ENCODE measurements around the gene PCSK5. TPM values are rescaled to one million over a fixed set of nuclear protein-coding genes. Genes with fewer than 3 reads are reported as not detected.
A peak's percentile ranks its signal among the peaks of the same experiment; 100 is the strongest.

PCSK5 gene
- total RNA-seq, 2 experiments from 2014 or later: 0.76 TPM; not detected in 1

DNA sequence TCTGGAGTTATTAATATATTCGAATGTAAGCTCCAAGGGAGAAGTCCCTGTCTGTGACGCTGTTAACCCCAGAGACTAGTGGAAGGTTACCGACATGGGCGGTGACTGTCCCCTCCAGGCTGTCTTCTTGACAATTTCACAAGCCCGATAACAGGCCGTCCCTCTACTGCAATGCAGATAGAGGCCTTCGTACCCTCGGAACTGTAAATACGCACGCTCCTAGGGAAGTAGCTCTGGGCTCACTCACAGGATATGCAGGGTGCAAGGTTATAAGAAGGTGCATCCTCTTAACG is 504.4 kb downstream of the PCSK5 start:
- no peak for TF ChIP-seq EZH2phosphoT487 (IDR thresholded peaks at IDR 0.05; ENCODE audit: borderline replicate concordance, low read depth, low read length)
- TF ChIP-seq, protein P1, sequence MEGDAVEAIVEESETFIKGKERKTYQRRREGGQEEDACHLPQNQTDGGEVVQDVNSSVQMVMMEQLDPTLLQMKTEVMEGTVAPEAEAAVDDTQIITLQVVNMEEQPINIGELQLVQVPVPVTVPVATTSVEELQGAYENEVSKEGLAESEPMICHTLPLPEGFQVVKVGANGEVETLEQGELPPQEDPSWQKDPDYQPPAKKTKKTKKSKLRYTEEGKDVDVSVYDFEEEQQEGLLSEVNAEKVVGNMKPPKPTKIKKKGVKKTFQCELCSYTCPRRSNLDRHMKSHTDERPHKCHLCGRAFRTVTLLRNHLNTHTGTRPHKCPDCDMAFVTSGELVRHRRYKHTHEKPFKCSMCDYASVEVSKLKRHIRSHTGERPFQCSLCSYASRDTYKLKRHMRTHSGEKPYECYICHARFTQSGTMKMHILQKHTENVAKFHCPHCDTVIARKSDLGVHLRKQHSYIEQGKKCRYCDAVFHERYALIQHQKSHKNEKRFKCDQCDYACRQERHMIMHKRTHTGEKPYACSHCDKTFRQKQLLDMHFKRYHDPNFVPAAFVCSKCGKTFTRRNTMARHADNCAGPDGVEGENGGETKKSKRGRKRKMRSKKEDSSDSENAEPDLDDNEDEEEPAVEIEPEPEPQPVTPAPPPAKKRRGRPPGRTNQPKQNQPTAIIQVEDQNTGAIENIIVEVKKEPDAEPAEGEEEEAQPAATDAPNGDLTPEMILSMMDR (conservative IDR thresholded peaks at IDR 0.05; ENCODE audit: low read length): no peak
- peaks cover 24% of the 10 kb centered on the region for H3K4me1 ChIP-seq (ENCODE audit: insufficient read depth, low read length, poor library complexity, severe bottlenecking)
- H3K36me3 ChIP-seq (ENCODE audit: insufficient read depth, low read length): peaks cover 27% of the 10 kb centered on the region
- ChIA-PET POLR2A (interaction anchor here (0.5 to 5.2 kb wide), 19 partner anchors 7 to 1309 kb away, joined by 3 to 74 read pairs (median 4); no protein-coding TSS in a partner anchor), CTCF (ENCODE audit: unreplicated experiment) (interaction anchor here (0.5 to 2.1 kb wide), 7 partner anchors 8 to 1950 kb away, joined by 3 to 6 read pairs (median 4); no protein-coding TSS in a partner anchor)
- no peaks in the 10 kb centered on the region for H3K9me2 ChIP-seq (ENCODE audit: insufficient read depth, low read length)
- peaks cover 13% of the 10 kb centered on the region for H3K9me3 ChIP-seq (ENCODE audit: low read length)
- peak overlapping the region; percentile 82 for H3K4me3 ChIP-seq (ENCODE audit: low read depth, low read length, poor library complexity, severe bottlenecking)
- H3K4me2 ChIP-seq (ENCODE audit: low read length): peak overlapping the region; percentile 92
- peak; percentile 72 for DNase-seq (ENCODE audit: low spot score)
- peaks cover 32% of the 10 kb centered on the region for H3K79me2 ChIP-seq (ENCODE audit: insufficient read depth, low read depth, low read length)
- peak overlapping the region; percentile 90 for H2AFZ ChIP-seq (ENCODE audit: low read length)
- peak overlapping the region; percentile 77 for H3K27ac ChIP-seq (ENCODE audit: low read depth, low read length, poor library complexity, severe bottlenecking)
- no TSS peak for BruUV-seq (replicated peaks)
- intact Hi-C loops (cut with micrococcal nuclease; ENCODE audit: unreplicated experiment): loop anchor here (2.0 to 10.0 kb wide), 3 partner anchors 52 to 1440 kb away; partner anchors contain the start of genes C9orf40 and VPS13A
- H4K20me1 ChIP-seq (ENCODE audit: insufficient read depth, low read length): no peaks in the 10 kb centered on the region

DNA sequence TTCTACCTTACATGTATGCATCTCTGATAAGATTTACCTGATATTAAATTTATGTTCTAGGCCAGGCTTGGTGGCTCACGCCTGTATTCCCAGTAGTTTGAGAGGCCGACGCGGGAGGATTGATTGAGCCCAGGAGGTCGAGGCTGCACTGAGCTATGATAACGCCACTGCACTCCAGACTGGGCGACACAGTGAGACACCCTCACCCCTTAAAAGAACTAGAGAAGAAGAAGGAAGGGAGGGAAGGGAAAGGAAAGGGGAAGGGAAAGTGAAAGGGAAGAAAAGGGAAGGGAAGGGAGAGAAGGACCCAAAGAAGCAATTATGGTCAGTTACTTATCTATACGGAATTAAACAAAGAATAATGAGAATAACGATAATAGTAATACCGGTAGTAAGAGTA is 504.9 kb downstream of the PCSK5 start:
- no peak for DNase-seq (ENCODE audit: low spot score)
- Histone ChIP-seq H4K20me1 (ENCODE audit: insufficient read depth, low read length) (no peaks in the 10 kb centered on the region), H3K79me2 (ENCODE audit: insufficient read depth, low read depth, low read length) (peaks cover 29% of the 10 kb centered on the region), H2AFZ (ENCODE audit: low read length) (peak overlapping the region; percentile 90), H3K9me2 (ENCODE audit: insufficient read depth, low read length) (no peaks in the 10 kb centered on the region), H3K36me3 (ENCODE audit: insufficient read depth, low read length) (peaks cover 23% of the 10 kb centered on the region), H3K4me1 (ENCODE audit: insufficient read depth, low read length, poor library complexity, severe bottlenecking) (peaks cover 24% of the 10 kb centered on the region), H3K9me3 (ENCODE audit: low read length) (peaks cover 13% of the 10 kb centered on the region), H3K4me3 (ENCODE audit: low read depth, low read length, poor library complexity, severe bottlenecking) (peak overlapping the region; percentile 82), H3K4me2 (ENCODE audit: low read length) (peak overlapping the region; percentile 92), H3K27ac (ENCODE audit: low read depth, low read length, poor library complexity, severe bottlenecking) (peak overlapping the region; percentile 77)
- POLR2A ChIA-PET: interaction anchor here (1.0 to 5.2 kb wide), 8 partner anchors 9 to 343 kb away, joined by 3 to 74 read pairs (median 10); no protein-coding TSS in a partner anchor
- TF ChIP-seq, protein P1 (conservative IDR thresholded peaks at IDR 0.05; ENCODE audit: low read length): no peak
- TF ChIP-seq EZH2phosphoT487 (IDR thresholded peaks at IDR 0.05; ENCODE audit: borderline replicate concordance, low read depth, low read length): no peak
- intact Hi-C loops (cut with micrococcal nuclease; ENCODE audit: unreplicated experiment): loop anchor here (2.0 to 10.0 kb wide), 2 partner anchors 51 to 1441 kb away; partner anchors contain the start of gene C9orf40
- CTCF ChIA-PET (ENCODE audit: unreplicated experiment): interaction anchor here (0.5 to 1.8 kb wide), 6 partner anchors 7 to 1951 kb away, joined by 3 to 5 read pairs (median 4); no protein-coding TSS in a partner anchor
- BruUV-seq (replicated peaks): no TSS peak

DNA sequence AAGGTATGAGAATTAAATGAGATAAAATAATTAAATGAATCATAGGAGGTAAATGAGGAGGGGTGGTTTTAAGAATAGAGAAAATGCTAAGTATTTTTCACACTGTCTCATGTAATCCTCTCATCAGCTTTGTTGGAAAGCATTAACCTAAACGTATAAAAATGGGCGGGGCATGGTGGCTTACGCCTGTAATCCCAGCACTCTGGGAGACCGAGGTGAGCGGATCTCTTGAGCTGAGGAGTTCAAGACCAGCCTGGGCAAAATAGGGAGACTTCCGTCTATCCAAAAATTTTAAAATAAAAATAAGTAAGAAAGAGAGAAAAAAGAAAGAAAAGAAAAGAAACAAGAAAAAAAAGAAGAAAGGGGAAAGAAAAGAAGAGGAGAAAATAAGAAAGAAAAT is 505.7 kb downstream of the PCSK5 start:
- BruUV-seq (replicated peaks): no TSS peak
- H2AFZ ChIP-seq (ENCODE audit: low read length): peak overlapping the region; percentile 90; the same call in 1 of the 2 replicates
- H3K9me2 ChIP-seq (ENCODE audit: insufficient read depth, low read length): no peaks in the 10 kb centered on the region
- peaks cover 25% of the 10 kb centered on the region for H3K79me2 ChIP-seq (ENCODE audit: insufficient read depth, low read depth, low read length)
- H3K27ac ChIP-seq (ENCODE audit: low read depth, low read length, poor library complexity, severe bottlenecking): no peak overlapping the region
- H3K36me3 ChIP-seq (ENCODE audit: insufficient read depth, low read length): peaks cover 17% of the 10 kb centered on the region
- CTCF ChIA-PET (ENCODE audit: unreplicated experiment): no interaction called here
- POLR2A ChIA-PET: no interaction called here
- peaks cover 13% of the 10 kb centered on the region for H3K9me3 ChIP-seq (ENCODE audit: low read length)
- no peaks in the 10 kb centered on the region for H4K20me1 ChIP-seq (ENCODE audit: insufficient read depth, low read length)
- no peak for DNase-seq (ENCODE audit: low spot score)
- H3K4me3 ChIP-seq (ENCODE audit: low read depth, low read length, poor library complexity, severe bottlenecking): no peak overlapping the region
- no peak for TF ChIP-seq EZH2phosphoT487 (IDR thresholded peaks at IDR 0.05; ENCODE audit: borderline replicate concordance, low read depth, low read length)
- TF ChIP-seq, protein P1 (conservative IDR thresholded peaks at IDR 0.05; ENCODE audit: low read length): no peak
- H3K4me1 ChIP-seq (ENCODE audit: insufficient read depth, low read length, poor library complexity, severe bottlenecking): peaks cover 22% of the 10 kb centered on the region
- intact Hi-C loops (cut with micrococcal nuclease; ENCODE audit: unreplicated experiment): loop anchor here (10.0 kb wide), 1 partner anchor 1441 kb away; the partner anchor contains the start of gene C9orf40
- no peak overlapping the region for H3K4me2 ChIP-seq (ENCODE audit: low read length)

Data from OCI-LY7 (cell line).